K562 (cell line): ENCODE results near the gene FRMD5. TPM values are rescaled to one million over a fixed set of nuclear protein-coding genes. Genes with fewer than 3 reads are reported as not detected.

ENCODE experiments used
- CHAMP1 ChIP-seq: fragments of 450-650 bp; IDR thresholded peaks from 2 replicates; pipeline ENCODE4 v1.6.1; 2016; ENCODE audit warnings: mild to moderate bottlenecking
- ID3 ChIP-seq, 2 experiments: fragments of 250-450 bp in 1 of 2; fragments of 450-650 bp in 1 of 2; sonication (Bioruptor Pico) in 1 of 2; IDR thresholded peaks; 2 replicates each; pipeline versions ENCODE4 v1.6.1 to v1.8.0; 2016 to 2021; ENCODE audit warnings: mild to moderate bottlenecking in 2 of 2, moderate library complexity in 2 of 2, missing compliant biosample characterization in 1 of 2, missing genetic modification characterization in 1 of 2
- KLF10 ChIP-seq: fragments of 250-450 bp; sonication (Bioruptor Pico); IDR thresholded peaks from 2 replicates; pipeline ENCODE4 v1.6.1; 2021; ENCODE audit warnings: matching md5 sums
- MYC ChIP-seq, 2 experiments: fragments of 250-450 bp in 1 of 2; sonication (Bioruptor Pico) in 1 of 2; IDR thresholded peaks; 2 replicates each; pipeline versions ENCODE4 v1.5.1 to v1.6.1; 2012 to 2021; ENCODE audit warnings: low read depth in 2 of 2, borderline replicate concordance in 1 of 2, improper control_type of control experiment in 1 of 2, low read length in 1 of 2, mild to moderate bottlenecking in 1 of 2, moderate library complexity in 1 of 2
- NELFE ChIP-seq: IDR thresholded peaks from 2 replicates; pipeline ENCODE4 v1.6.1; 2011; ENCODE audit warnings: mild to moderate bottlenecking; ENCODE audit not compliant: insufficient read depth, insufficient read length
- POLR2H ChIP-seq: IDR thresholded peaks from 2 replicates; pipeline ENCODE4 v1.6.1; 2016; ENCODE audit warnings: missing genetic modification characterization, low read depth, mild to moderate bottlenecking, control low read depth, missing compliant biosample characterization, moderate library complexity
- PURB ChIP-seq: sonication (generic); formaldehyde crosslinking; IDR thresholded peaks from 2 replicates; pipeline ENCODE4 v1.9.0; 2021; ENCODE audit warnings: low read depth, mild to moderate bottlenecking, missing genetic modification reagents
- RBM17 ChIP-seq: fragments of 200-400 bp; formaldehyde crosslinking; IDR thresholded peaks from 2 replicates; pipeline ENCODE4 v1.6.1; 2017; ENCODE audit warnings: low read depth, mild to moderate bottlenecking, low read length, borderline replicate concordance
- TAF7 ChIP-seq: fragments of 450-650 bp; IDR thresholded peaks from 2 replicates; pipeline ENCODE4 v1.6.1; 2016; ENCODE audit warnings: missing genetic modification characterization, missing compliant biosample characterization
- TSC22D4 ChIP-seq: fragments of 450-650 bp; IDR thresholded peaks from 2 replicates; pipeline ENCODE4 v1.6.1; 2016; ENCODE audit warnings: missing genetic modification characterization, missing biosample characterization, control low read depth
- U2AF1 ChIP-seq: fragments of 200-400 bp; formaldehyde crosslinking; optimal IDR thresholded peaks from 2 replicates; pipeline ENCODE3; 2017; ENCODE audit warnings: mild to moderate bottlenecking, low read depth, low read length, moderate library complexity
- ZNF316 ChIP-seq: fragments of 450-650 bp; IDR thresholded peaks from 2 replicates; pipeline ENCODE4 v1.6.1; 2016
- ZNF444 ChIP-seq: fragments of 250-450 bp; sonication (Bioruptor Pico); IDR thresholded peaks from 2 replicates; pipeline ENCODE4 v1.4.0; 2020; ENCODE audit warnings: mild to moderate bottlenecking, moderate library complexity
- ZNF507 ChIP-seq: conservative IDR thresholded peaks from 2 replicates; pipeline ENCODE4 v1.6.1; 2017; ENCODE audit warnings: missing genetic modification characterization, missing compliant biosample characterization
- ZNF75A ChIP-seq: fragments of 450-650 bp; formaldehyde crosslinking; IDR thresholded peaks from 2 replicates; pipeline ENCODE4 v1.4.0; 2020; ENCODE audit warnings: mild to moderate bottlenecking
- polyA plus RNA-seq, 8 experiments: library from polyadenylated mRNA; depleted of rRNA in 4 of 8; stranded (reverse) in 5 of 8; unstranded in 3 of 8; fragments of >200 nt; fragmentation: Nextera tagmentation in 2 of 8; fragmentation: Illumina TruSeq in 1 of 8; extraction: Ambion mirVana in 2 of 8; extraction: Trizol in 1 of 8; gene quantifications; 2 replicates each; pipeline versions ENCODE4 v1.2.1 to v1.2.3, GENCODE V29; 2011 to 2014; ENCODE audit warnings: inconsistent platforms in 1 of 8, missing spikeins in 1 of 8
- total RNA-seq, 7 experiments: library from RNA; depleted of rRNA in 6 of 7; stranded (reverse); fragments of >200 nt in 6 of 7; fragmentation: Illumina TruSeq in 2 of 7; extraction: Trizol in 2 of 7; gene quantifications; 2 replicates each; pipeline versions ENCODE4 v1.2.1 to v1.2.3, GENCODE V29; 2011 to 2021; ENCODE audit warnings: low replicate concordance in 1 of 7
- TF ChIP-seq, protein P1 (sequence below): sonication (generic); formaldehyde crosslinking; IDR thresholded peaks from 2 replicates; pipeline ENCODE4 v1.8.0; 2022; ENCODE audit warnings: mild to moderate bottlenecking, missing genetic modification reagents

FRMD5 gene
- total and polyA plus RNA-seq, 9 of the 15 experiments (the other 6 are each of a cell fraction or from before 2014, with no cell fraction given): 0.13 to 0.38 TPM; not detected in 7

DNA sequence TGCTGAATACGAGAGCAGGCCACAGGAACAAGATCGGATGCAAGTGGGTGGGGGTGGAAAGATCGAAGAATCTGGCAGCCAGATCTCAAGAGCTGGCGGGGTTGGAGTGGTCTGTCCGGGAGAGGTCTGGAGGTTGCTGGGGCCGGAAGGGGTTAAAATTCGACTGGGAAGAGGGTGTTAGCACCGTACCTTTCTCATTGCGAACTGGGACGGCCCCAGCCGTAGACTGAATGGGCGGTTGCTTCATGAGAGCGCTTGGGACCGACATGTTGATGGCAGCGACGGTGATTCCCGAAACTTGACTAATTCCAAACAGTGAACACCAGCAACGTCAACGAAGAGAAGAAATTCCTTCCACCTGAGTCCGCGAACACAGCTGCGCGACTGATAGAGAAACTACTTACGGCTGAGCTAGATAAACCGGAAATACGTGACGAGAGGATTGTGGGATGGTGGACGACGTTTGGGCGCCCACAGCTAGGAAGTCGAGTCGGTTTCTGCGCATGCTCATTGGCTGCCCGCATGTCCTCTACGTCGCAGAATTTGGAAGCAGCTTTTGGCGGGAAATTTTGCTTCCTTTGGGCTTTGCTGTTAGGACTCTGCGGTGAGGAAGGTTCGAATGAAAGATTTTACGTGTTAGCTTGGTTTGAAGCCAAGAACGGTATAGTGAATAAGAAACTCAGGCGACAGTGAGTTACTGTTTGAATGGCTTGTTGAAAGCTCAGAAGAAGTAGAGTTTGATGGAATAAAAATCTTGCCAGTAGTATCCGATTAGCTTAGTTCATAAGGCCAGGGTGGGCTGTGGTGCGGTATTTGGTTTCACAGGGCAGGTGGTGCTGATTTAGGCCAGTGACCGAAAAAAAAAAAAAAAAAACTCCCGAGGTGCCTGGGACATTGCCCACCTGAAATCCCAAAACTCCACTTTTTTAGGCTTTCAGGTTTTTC lies 370.5 kb downstream of the FRMD5 start, which contains the start of gene MFAP1 (continued):
- TF ChIP-seq MYC (IDR thresholded peaks at IDR 0.05; ENCODE audit: low read depth, low read length) (peak; percentile 88), MYC (CRISPR knock-in tag; IDR thresholded peaks at IDR 0.05; ENCODE audit: borderline replicate concordance, low read depth) (no peak), NELFE (no peak), U2AF1 (no peak), POLR2H (tag) (peak; percentile 94), KLF10 (CRISPR knock-in tag) (no peak), ID3 (CRISPR knock-in tag; IDR thresholded peaks at IDR 0.05) (no peak), ID3 (tag; IDR thresholded peaks at IDR 0.05) (peak; percentile 45; the same call in 1 of the 2 replicates), TSC22D4 (tag) (no peak), RBM17 (no peak), ZNF507 (tag) (no peak), ZNF316 (peak; percentile 42; the same call in 1 of the 2 replicates), TAF7 (0 out of 2 replicates have a peak, but pooled peaks have one; percentile 34), ZNF444 (CRISPR knock-in tag) (no peak), CHAMP1 (no peak), PURB (CRISPR knock-in tag) (no peak), ZNF75A (CRISPR knock-in tag) (no peak)
- TF ChIP-seq, protein P1, sequence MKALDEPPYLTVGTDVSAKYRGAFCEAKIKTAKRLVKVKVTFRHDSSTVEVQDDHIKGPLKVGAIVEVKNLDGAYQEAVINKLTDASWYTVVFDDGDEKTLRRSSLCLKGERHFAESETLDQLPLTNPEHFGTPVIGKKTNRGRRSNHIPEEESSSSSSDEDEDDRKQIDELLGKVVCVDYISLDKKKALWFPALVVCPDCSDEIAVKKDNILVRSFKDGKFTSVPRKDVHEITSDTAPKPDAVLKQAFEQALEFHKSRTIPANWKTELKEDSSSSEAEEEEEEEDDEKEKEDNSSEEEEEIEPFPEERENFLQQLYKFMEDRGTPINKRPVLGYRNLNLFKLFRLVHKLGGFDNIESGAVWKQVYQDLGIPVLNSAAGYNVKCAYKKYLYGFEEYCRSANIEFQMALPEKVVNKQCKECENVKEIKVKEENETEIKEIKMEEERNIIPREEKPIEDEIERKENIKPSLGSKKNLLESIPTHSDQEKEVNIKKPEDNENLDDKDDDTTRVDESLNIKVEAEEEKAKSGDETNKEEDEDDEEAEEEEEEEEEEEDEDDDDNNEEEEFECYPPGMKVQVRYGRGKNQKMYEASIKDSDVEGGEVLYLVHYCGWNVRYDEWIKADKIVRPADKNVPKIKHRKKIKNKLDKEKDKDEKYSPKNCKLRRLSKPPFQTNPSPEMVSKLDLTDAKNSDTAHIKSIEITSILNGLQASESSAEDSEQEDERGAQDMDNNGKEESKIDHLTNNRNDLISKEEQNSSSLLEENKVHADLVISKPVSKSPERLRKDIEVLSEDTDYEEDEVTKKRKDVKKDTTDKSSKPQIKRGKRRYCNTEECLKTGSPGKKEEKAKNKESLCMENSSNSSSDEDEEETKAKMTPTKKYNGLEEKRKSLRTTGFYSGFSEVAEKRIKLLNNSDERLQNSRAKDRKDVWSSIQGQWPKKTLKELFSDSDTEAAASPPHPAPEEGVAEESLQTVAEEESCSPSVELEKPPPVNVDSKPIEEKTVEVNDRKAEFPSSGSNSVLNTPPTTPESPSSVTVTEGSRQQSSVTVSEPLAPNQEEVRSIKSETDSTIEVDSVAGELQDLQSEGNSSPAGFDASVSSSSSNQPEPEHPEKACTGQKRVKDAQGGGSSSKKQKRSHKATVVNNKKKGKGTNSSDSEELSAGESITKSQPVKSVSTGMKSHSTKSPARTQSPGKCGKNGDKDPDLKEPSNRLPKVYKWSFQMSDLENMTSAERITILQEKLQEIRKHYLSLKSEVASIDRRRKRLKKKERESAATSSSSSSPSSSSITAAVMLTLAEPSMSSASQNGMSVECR (CRISPR knock-in tag): peak; percentile 74; the same call in 1 of the 2 replicates
